ENCODE results near the gene SSTR3. TPM values are rescaled to one million over a fixed set of nuclear protein-coding genes. Genes with fewer than 3 reads are reported as not detected.

The SSTR3 gene
- total and polyA plus RNA-seq, 2 of the 4 experiments (the other 2 are of a cell fraction): under 0.01 to 0.07 TPM

DNA sequence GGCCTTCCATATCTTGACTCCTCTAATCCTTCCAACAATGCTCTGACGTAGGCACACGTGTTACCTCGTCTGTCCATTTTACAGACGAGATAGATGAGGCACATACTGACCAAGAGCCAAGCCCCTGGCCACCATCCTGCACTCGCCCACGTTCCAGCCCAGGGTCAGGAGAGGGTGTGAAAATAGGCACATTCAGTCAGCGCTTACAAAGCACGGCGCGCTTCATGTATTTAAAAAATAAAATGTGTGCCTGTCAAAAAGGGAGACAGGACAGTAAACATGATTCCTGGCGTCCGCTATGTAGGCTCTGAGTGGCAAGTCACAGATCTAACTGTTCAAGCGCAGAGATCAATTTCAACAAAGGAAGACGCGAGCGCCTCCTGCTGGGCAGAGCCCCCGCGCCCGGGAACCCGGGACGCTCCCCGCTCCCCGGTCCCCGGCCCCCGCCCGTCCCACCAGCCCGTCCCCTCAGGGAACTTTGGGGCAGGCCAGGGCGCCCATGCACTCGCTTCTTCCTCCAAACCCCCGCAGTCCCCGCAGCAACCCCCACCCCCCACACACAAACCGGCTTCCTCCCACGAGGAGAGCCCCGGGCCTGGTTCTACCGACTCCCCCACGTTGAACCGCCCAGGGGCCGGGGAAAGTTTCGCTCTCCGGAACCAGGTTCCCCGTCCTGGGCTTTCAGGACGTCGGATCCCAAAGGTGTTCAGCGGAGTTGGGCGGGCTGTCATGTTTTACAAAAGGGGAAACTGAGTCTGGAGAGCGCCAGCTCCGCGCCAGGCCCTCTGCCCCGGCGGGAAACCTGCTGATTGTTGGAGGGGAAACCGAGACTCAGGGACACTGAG lies 13.8 kb downstream of the SSTR3 start (continued):
- TF ChIP-seq FOS (IDR thresholded peaks at IDR 0.05; ENCODE audit: low read depth, low read length): no peak
- no peak for TF ChIP-seq RFX5 (IDR thresholded peaks at IDR 0.05; ENCODE audit: low read depth, low read length)
- TF ChIP-seq CHD1 (IDR thresholded peaks at IDR 0.05; ENCODE audit: low read depth, low read length): no peak

DNA sequence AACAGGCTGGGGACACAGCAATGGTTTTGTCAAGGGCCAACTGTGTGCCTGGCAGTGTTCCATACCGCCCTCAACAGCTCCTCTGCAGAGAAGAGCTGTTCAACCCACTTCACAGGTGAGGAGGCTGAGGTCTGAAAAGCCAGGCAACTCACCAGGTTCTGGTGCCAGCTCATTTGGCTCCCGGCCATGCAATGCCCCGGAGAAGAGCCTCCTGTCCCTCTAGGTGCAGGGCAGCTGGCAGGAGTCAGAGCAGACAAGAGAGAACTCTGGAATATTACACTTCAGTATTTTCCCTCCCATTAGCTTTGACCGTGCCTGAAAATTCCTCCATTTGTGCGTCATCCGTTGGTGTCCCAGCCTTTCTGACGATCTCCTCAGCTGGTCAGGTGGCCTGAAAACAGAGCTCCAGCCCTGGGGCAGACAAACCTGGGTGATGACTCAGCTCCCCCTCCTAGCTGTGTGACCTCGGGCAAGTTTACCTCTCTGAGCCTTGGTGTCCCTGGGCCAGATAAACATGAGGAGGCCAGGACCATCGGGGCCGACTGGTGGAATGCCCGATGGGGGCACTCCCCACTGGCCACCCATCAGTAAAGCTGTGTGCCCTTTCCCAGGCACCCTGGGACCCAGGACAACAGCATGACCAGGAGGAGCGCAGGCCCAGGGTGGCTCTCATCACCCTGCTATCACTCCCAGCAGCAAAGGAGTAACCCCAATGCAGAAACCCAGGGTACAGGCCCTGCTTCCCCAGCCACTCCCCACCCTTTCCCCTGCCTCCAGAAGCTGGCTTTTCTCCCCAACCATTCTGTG lies 14.6 kb downstream of the SSTR3 start:
- Histone ChIP-seq H2BK120ac (ENCODE audit: low read depth, low read length) (no peak overlapping the region), H2BK15ac (ENCODE audit: low read depth, low read length) (no peak overlapping the region), H3K4me1 (ENCODE audit: control insufficient read depth, insufficient read depth, low read length) (peaks cover 20% of the 10 kb centered on the region), H2BK5ac (ENCODE audit: low read depth, low read length, poor library complexity, severe bottlenecking) (no peak overlapping the region), H3K4ac (ENCODE audit: low read depth, low read length) (peak overlapping the region; percentile 26; the same call in 1 of the 2 replicates), H3K23ac (ENCODE audit: low read depth, low read length) (no peak overlapping the region), H4K20me1 (ENCODE audit: insufficient read depth, low read length) (no peaks in the 10 kb centered on the region), H2BK20ac (ENCODE audit: low read depth, low read length) (no peak overlapping the region), H2AK9ac (replicated peaks; ENCODE audit: low read depth, low read length, poor library complexity) (peak overlapping the region; percentile 6), H3K9me3 (ENCODE audit: control insufficient read depth, insufficient read depth, low read length) (no peaks in the 10 kb centered on the region), H2AFZ (replicated peaks; ENCODE audit: low read length, poor library complexity) (no peak overlapping the region), H3K27me3 (ENCODE audit: control insufficient read depth, insufficient read depth, low read length) (no peaks in the 10 kb centered on the region), H3K9ac (ENCODE audit: low read depth, low read length) (peak overlapping the region; percentile 46), H3K36me3 (ENCODE audit: control insufficient read depth, insufficient read depth, low read length) (no peaks in the 10 kb centered on the region), H3K56ac (ENCODE audit: extremely low read depth, insufficient read depth, low read length) (no peak overlapping the region), H3K4me2 (ENCODE audit: low read depth, low read length) (no peak overlapping the region; the same call in 1 of the 2 replicates), H3K18ac (ENCODE audit: low read depth, low read length) (no peak overlapping the region), H3K14ac (replicated peaks; ENCODE audit: low read depth, low read length) (no peak overlapping the region), H3K9me1 (ENCODE audit: insufficient read depth, low read length) (peaks cover 7% of the 10 kb centered on the region), H4K8ac (ENCODE audit: low read depth in 2 of 2, low read length in 2 of 2) (no peak overlapping the region), H3K79me1 (ENCODE audit: low read depth in 1 of 2, low read length in 2 of 2) (peaks cover 0 to 6% of the 10 kb centered on the region in 2 experiments; a peak in 1 of 4 replicates), H3K27ac (ENCODE audit: insufficient read depth, low read length) (no peak overlapping the region), H4K91ac (ENCODE audit: insufficient read depth, low read depth, low read length) (no peak overlapping the region), H2AK5ac (ENCODE audit: low read depth, low read length) (peak overlapping the region; percentile 30; the same call in 1 of the 2 replicates), H4K5ac (ENCODE audit: low read depth, low read length) (no peak overlapping the region), H3K4me3 (ENCODE audit: insufficient read depth, low read depth, low read length) (no peak overlapping the region)
- dilution Hi-C loops (cut with HindIII; ENCODE audit: low sequenced_read_pairs, unreplicated experiment): no loop called here
- in situ Hi-C loops (cut with MboI; ENCODE audit: low sequenced_read_pairs): loop anchor here (5.0 kb wide), 1 partner anchor 35 kb away; no protein-coding TSS in a partner anchor
- TF ChIP-seq, protein P1, sequence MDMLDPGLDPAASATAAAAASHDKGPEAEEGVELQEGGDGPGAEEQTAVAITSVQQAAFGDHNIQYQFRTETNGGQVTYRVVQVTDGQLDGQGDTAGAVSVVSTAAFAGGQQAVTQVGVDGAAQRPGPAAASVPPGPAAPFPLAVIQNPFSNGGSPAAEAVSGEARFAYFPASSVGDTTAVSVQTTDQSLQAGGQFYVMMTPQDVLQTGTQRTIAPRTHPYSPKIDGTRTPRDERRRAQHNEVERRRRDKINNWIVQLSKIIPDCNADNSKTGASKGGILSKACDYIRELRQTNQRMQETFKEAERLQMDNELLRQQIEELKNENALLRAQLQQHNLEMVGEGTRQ (IDR thresholded peaks at IDR 0.05; ENCODE audit: low read depth, low read length): peak; percentile 21; the same call in 1 of the 2 replicates
- TF ChIP-seq, protein P2, sequence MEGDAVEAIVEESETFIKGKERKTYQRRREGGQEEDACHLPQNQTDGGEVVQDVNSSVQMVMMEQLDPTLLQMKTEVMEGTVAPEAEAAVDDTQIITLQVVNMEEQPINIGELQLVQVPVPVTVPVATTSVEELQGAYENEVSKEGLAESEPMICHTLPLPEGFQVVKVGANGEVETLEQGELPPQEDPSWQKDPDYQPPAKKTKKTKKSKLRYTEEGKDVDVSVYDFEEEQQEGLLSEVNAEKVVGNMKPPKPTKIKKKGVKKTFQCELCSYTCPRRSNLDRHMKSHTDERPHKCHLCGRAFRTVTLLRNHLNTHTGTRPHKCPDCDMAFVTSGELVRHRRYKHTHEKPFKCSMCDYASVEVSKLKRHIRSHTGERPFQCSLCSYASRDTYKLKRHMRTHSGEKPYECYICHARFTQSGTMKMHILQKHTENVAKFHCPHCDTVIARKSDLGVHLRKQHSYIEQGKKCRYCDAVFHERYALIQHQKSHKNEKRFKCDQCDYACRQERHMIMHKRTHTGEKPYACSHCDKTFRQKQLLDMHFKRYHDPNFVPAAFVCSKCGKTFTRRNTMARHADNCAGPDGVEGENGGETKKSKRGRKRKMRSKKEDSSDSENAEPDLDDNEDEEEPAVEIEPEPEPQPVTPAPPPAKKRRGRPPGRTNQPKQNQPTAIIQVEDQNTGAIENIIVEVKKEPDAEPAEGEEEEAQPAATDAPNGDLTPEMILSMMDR (conservative IDR thresholded peaks at IDR 0.05; ENCODE audit: low read depth, low read length): no peak
- POLR2A ChIA-PET (ENCODE audit: unreplicated experiment): no interaction called here
- CTCF ChIA-PET: interaction anchor here (0.7 to 0.9 kb wide), 2 partner anchors 27 to 31 kb away, joined by 4 read pairs; no protein-coding TSS in a partner anchor
- intact Hi-C loops (cut with micrococcal nuclease): loop anchor here (1.0 to 5.0 kb wide), 3 partner anchors 31 to 415 kb away; partner anchors contain the start of gene KCTD17
- peak; percentile 61 for DNase-seq
- ATAC-seq (ENCODE audit: low read depth): no peak
- 59% methylated on average over 5 of the region's 12 CpGs; no CpG with 5 or more reads in 1 of the 2 experiments for WGBS, 2 experiments (ENCODE audit: extremely low coverage in 2 of 2, insufficient read length in 1 of 2)
- no TSS peak for BruUV-seq (replicated peaks)
